K562 (cell line): ENCODE results near the gene IDH3G. TPM values are rescaled to one million over a fixed set of nuclear protein-coding genes. Genes with fewer than 3 reads are reported as not detected.

Experiments used
- ATAC-seq: fragments of 200-7000 bp; cut with Tn5 transposase; 3 replicates; pipeline ENCODE4 v1.9.1; 2020; ENCODE audit warnings: moderate library complexity
- BruUV-seq: library from RNA; stranded (reverse); fragments of 400-500 nt; replicated peaks from 2 replicates; lab custom pipeline; 2021; lab: Mats Ljungman, UMichigan
- CTCF ChIA-PET: fragments of 300-600 bp; formaldehyde crosslinking; extraction: SDS; loops from one replicate; lab custom pipeline; 2021; ENCODE audit warnings: low intra/inter-chr PET ratio; lab: Yijun Ruan, JAX
- POLR2A ChIA-PET: fragments of 300-600, 350-650 bp; sonication (Branson Sonifier 250); formaldehyde crosslinking; extraction: SDS; loops from one replicate; lab custom pipeline; 2021; ENCODE audit warnings: antibody characterized with exemption, inconsistent platforms; lab: Yijun Ruan, JAX
- DNase-seq, 4 experiments: peaks; one replicate each; pipeline versions ENCODE4 v3.0.0 to v3.0.0-alpha.2; 2011 to 2018; ENCODE audit warnings: low spot score in 3 of 4, mixed read lengths in 3 of 4; ENCODE audit errors: extremely low read depth in 1 of 4
- FAIRE-seq: peaks from 2 replicates; lab custom pipeline; 2011; peaks lifted over from hg19 to GRCh38; lab: Jason Lieb, UNC
- H2AFZ ChIP-seq: 2 replicates; pipeline ENCODE4 v1.6.0; 2011; ENCODE audit warnings: low read depth, low read length, control low read depth, inconsistent platforms
- H3K27ac ChIP-seq: fragments of 200-600 bp; 3 replicates; pipeline ENCODE4 v1.8.0; 2011; ENCODE audit warnings: low read depth, mild to moderate bottlenecking, control low read depth, inconsistent platforms, low read length, moderate library complexity, mixed read lengths; ENCODE audit errors: extremely low read depth
- H3K27me3 ChIP-seq, 2 experiments: fragments of 300-600 bp in 1 of 2; 2 replicates in 1 of 2; 3 replicates in 1 of 2; pipeline versions ENCODE4 v1.6.0 to v1.8.0; 2011; ENCODE audit warnings: inconsistent platforms in 2 of 2, low read length in 2 of 2, mild to moderate bottlenecking in 1 of 2, mixed read lengths in 1 of 2, moderate library complexity in 1 of 2; ENCODE audit not compliant: control insufficient read depth in 2 of 2, insufficient read depth in 2 of 2
- H3K36me3 ChIP-seq: fragments of 300-600 bp; 3 replicates; pipeline ENCODE4 v1.8.0; 2011; ENCODE audit warnings: mild to moderate bottlenecking, low read length, inconsistent platforms; ENCODE audit not compliant: control insufficient read depth, insufficient read depth
- H3K4me1 ChIP-seq, 2 experiments: fragments of 200-600 bp in 1 of 2; replicated peaks in 1 of 2; 2 replicates in 1 of 2; 3 replicates in 1 of 2; pipeline versions ENCODE4 v1.5.1 to v1.8.0; 2011; ENCODE audit warnings: inconsistent platforms in 2 of 2, low read length in 2 of 2, mild to moderate bottlenecking in 1 of 2, mixed read lengths in 1 of 2, moderate library complexity in 1 of 2; ENCODE audit not compliant: control insufficient read depth in 2 of 2, insufficient read depth in 2 of 2
- H3K4me2 ChIP-seq: 2 replicates; pipeline ENCODE4 v1.6.1; 2011; ENCODE audit warnings: low read length, control low read depth, inconsistent platforms, mixed read lengths; ENCODE audit not compliant: insufficient read depth
- H3K4me3 ChIP-seq: fragments of 200-600 bp; sonication (generic), shearing (Covaris generic); 2 replicates; pipeline ENCODE4 v1.5.1; 2016; ENCODE audit warnings: control low read depth, inconsistent platforms
- H3K79me2 ChIP-seq: fragments of 200-600 bp; 3 replicates; pipeline ENCODE4 v1.8.0; 2011; ENCODE audit warnings: low read length, inconsistent platforms; ENCODE audit not compliant: control insufficient read depth, insufficient read depth
- H3K9ac ChIP-seq, 2 experiments: 2 replicates each; pipeline versions ENCODE4 v1.6.0 to v1.6.1; 2011; ENCODE audit warnings: low read depth in 2 of 2, low read length in 2 of 2, control low read depth in 1 of 2, inconsistent platforms in 1 of 2, mild to moderate bottlenecking in 1 of 2, mixed read lengths in 1 of 2; ENCODE audit not compliant: insufficient read depth in 1 of 2
- H3K9me1 ChIP-seq: one replicate; pipeline ENCODE4 v1.6.0; 2011; ENCODE audit warnings: inconsistent platforms, mild to moderate bottlenecking, low read length, moderate library complexity; ENCODE audit not compliant: control insufficient read depth, insufficient read depth
- H3K9me3 ChIP-seq: replicated peaks from 2 replicates; pipeline ENCODE4 v1.5.1; 2011; ENCODE audit warnings: low read depth, low read length, inconsistent platforms; ENCODE audit not compliant: control insufficient read depth, insufficient read depth
- H4K20me1 ChIP-seq: replicated peaks from 2 replicates; pipeline ENCODE4 v1.6.1; 2011; ENCODE audit warnings: low read length, inconsistent platforms, mixed read lengths; ENCODE audit not compliant: control insufficient read depth, insufficient read depth
- CHD4 ChIP-seq: fragments of 200-600 bp; sonication (generic); IDR thresholded peaks from 3 replicates; pipeline ENCODE4 v1.6.1; 2012; ENCODE audit warnings: low read depth, mild to moderate bottlenecking, mixed read lengths, low read length, inconsistent platforms; ENCODE audit not compliant: insufficient read depth, insufficient replicate concordance, poor library complexity, severe bottlenecking
- FOXA3 ChIP-seq, 2 experiments: fragments of 450-650 bp in 1 of 2; sonication (generic) in 1 of 2; formaldehyde crosslinking; IDR thresholded peaks in 1 of 2; conservative IDR thresholded peaks in 1 of 2; 2 replicates each; pipeline versions ENCODE4 v1.4.0 to v1.8.0; 2020 to 2022; ENCODE audit warnings: mild to moderate bottlenecking in 2 of 2, missing genetic modification reagents in 1 of 2
- KAT8 ChIP-seq: fragments of 450-650 bp; IDR thresholded peaks from 2 replicates; pipeline ENCODE4 v1.6.1; 2016; ENCODE audit warnings: low read depth, mild to moderate bottlenecking
- POLR2G ChIP-seq: fragments of 200-400 bp; formaldehyde crosslinking; IDR thresholded peaks from 2 replicates; pipeline ENCODE4 v1.6.1; 2017; ENCODE audit warnings: low read depth, mild to moderate bottlenecking, antibody characterized with exemption, low read length, moderate library complexity
- POU5F1 ChIP-seq: fragments of 150-350 bp; IDR thresholded peaks from 2 replicates; pipeline ENCODE4 v1.6.1; 2014; ENCODE audit warnings: borderline replicate concordance, low read length, low read depth, mild to moderate bottlenecking; ENCODE audit not compliant: partially characterized antibody
- SRF ChIP-seq, 2 experiments: fragments of 250-450, 450-650 bp in 1 of 2; sonication (Bioruptor Pico) in 1 of 2; sonication (generic) in 1 of 2; formaldehyde crosslinking; IDR thresholded peaks; 2 replicates each; pipeline versions ENCODE4 v1.5.0 to v1.5.1; 2020 to 2022; ENCODE audit warnings: mild to moderate bottlenecking in 1 of 2, missing genetic modification reagents in 1 of 2
- TFAM ChIP-seq: fragments of 250-450 bp; sonication (Bioruptor Pico); conservative IDR thresholded peaks from 2 replicates; pipeline ENCODE4 v1.5.0; 2021; ENCODE audit warnings: mild to moderate bottlenecking, moderate library complexity
- WHSC1 ChIP-seq: IDR thresholded peaks from one replicate; pipeline ENCODE4 v1.6.1; 2012; ENCODE audit warnings: low read length, control low read depth, inconsistent platforms
- ZFP1 ChIP-seq: fragments of 450-650 bp; formaldehyde crosslinking; IDR thresholded peaks from 2 replicates; pipeline ENCODE4 v1.4.0; 2020; ENCODE audit warnings: mild to moderate bottlenecking, mixed read lengths
- ZFP36 ChIP-seq: fragments of 150-350 bp; IDR thresholded peaks from 2 replicates; pipeline ENCODE4 v1.6.1; 2018; ENCODE audit warnings: low read length, low read depth; ENCODE audit not compliant: partially characterized antibody
- ZNF253 ChIP-seq: fragments of 250-450 bp; sonication (Bioruptor Pico); conservative IDR thresholded peaks from 2 replicates; pipeline ENCODE4 v1.6.1; 2021; ENCODE audit warnings: mild to moderate bottlenecking
- ZNF3 ChIP-seq: fragments of 250-450 bp; sonication (Bioruptor Pico); IDR thresholded peaks from 2 replicates; pipeline ENCODE4 v1.5.0; 2021; ENCODE audit warnings: mild to moderate bottlenecking, moderate library complexity
- WGBS: fragments of 100-300 bp; shearing (Covaris generic); methylation state at CpG from one replicate; pipeline ENCODE4 v1.1.6; 2016; ENCODE audit warnings: low coverage, mixed read lengths; ENCODE audit not compliant: insufficient coverage; ENCODE audit errors: missing lambda C conversion rate; 5-methylcytosine and 5-hydroxymethylcytosine counted together
- in situ Hi-C: fragments of 300-500 bp; cut with MboI; formaldehyde crosslinking; loops from 4 replicates; pipeline ENCODE4 v1.15.0; 2018; ENCODE audit warnings: inconsistent platforms, mixed read lengths
- intact Hi-C: fragments of 100-400 bp; cut with micrococcal nuclease; formaldehyde crosslinking; loops from 2 replicates; pipeline ENCODE4 v1.14.2; 2022
- polyA plus RNA-seq, 8 experiments: library from polyadenylated mRNA; depleted of rRNA in 4 of 8; stranded (reverse) in 5 of 8; unstranded in 3 of 8; fragments of >200 nt; fragmentation: Nextera tagmentation in 2 of 8; fragmentation: Illumina TruSeq in 1 of 8; extraction: Ambion mirVana in 2 of 8; extraction: Trizol in 1 of 8; gene quantifications; 2 replicates each; pipeline versions ENCODE4 v1.2.1 to v1.2.3, GENCODE V29; 2011 to 2014; ENCODE audit warnings: inconsistent platforms in 1 of 8, missing spikeins in 1 of 8
- total RNA-seq, 7 experiments: library from RNA; depleted of rRNA in 6 of 7; stranded (reverse); fragments of >200 nt in 6 of 7; fragmentation: Illumina TruSeq in 2 of 7; extraction: Trizol in 2 of 7; gene quantifications; 2 replicates each; pipeline versions ENCODE4 v1.2.1 to v1.2.3, GENCODE V29; 2011 to 2021; ENCODE audit warnings: low replicate concordance in 1 of 7

Gene IDH3G
- total and polyA plus RNA-seq, 9 of the 15 experiments (the other 6 are each of a cell fraction or from before 2014, with no cell fraction given): 24.3 to 72.5 (median 37.9) TPM

DNA sequence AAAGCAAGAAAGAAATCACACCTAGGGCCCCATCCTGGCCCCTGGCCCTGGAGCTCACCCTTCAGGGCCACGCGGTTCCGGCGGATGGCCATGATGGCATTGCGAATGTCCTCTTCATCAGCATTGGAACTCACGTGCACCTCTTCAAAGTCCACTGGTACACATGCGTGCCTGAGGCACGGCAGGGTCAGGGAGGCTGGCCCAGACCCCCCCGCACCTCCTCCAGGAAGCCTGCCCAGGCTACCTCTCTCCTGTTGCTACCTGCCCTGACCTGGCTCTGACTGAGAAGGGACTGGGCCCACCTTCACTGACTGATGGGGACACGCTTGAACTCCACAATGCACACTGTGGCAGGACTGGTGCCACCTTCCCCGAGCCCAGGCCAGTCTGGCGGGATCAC is 4.5 kb downstream of the IDH3G start:
- intact Hi-C loops: no loop called here
- CTCF ChIA-PET: no interaction called here

DNA sequence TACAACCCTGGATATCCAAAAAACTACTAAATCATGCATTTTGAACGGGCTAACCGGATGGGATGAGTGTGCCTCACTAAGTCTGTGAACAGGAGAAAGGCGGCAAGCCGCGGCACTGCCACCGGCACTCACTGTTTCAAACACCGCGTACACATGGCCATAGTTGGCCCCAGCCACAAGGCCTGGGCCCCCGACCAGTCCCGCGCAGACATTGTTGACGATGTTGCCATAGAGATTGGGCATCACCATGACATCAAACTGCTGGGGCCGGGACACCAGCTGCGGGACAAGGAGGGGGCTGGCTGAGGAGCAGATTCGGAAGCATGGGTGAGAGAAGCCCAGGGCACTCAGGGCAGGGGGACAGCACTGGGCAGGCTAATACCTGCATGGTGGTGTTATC is 7.5 kb downstream of the IDH3G start:
- intact Hi-C loops (no loop called here), in situ Hi-C loops (no loop called here)
- Histone ChIP-seq H3K9me1 (peaks cover 3% of the 10 kb centered on the region), H2AFZ (no peak overlapping the region), H3K36me3 (peaks cover 64% of the 10 kb centered on the region; the same call in 2 of the 3 replicates), H3K4me3 (no peak overlapping the region), H3K9me3 (no peaks in the 10 kb centered on the region), H3K4me2 (no peak overlapping the region), H4K20me1 (no peaks in the 10 kb centered on the region; the same call in 1 of the 2 replicates), H3K4me1 (peaks cover 12 to 54% of the 10 kb centered on the region in 2 experiments), H3K27ac (no peak overlapping the region), H3K79me2 (peaks cover 14% of the 10 kb centered on the region; the same call in 2 of the 3 replicates), H3K27me3 (no peaks in the 10 kb centered on the region), H3K9ac (no peak overlapping the region)
- FAIRE-seq: no peak
- POLR2A ChIA-PET: no interaction called here
- no TSS peak for BruUV-seq
- no peak for DNase-seq
- CTCF ChIA-PET: no interaction called here
- WGBS: 96% methylated on average over 9 of the region's 15 CpGs
- ATAC-seq: no peak
- TF ChIP-seq KAT8 (no peak), TFAM (no peak), ZNF3 (no peak)

More for the DNA sequence above, 4.5 kb downstream of the IDH3G start:
- no peak for FAIRE-seq
- peaks cover 3% of the 10 kb centered on the region for H3K9me1 ChIP-seq
- H3K4me1 ChIP-seq: peaks cover 28 to 43% of the 10 kb centered on the region in 2 experiments
- WGBS: 92% methylated on average over 2 of the region's 12 CpGs
- TF ChIP-seq POLR2G (peak; percentile 44), POU5F1 (no peak), FOXA3 (CRISPR knock-in tag; conservative IDR thresholded peaks at IDR 0.05 in 1 of 2, IDR thresholded peaks at IDR 0.05 in 1 of 2) (no peak), ZFP1 (CRISPR knock-in tag) (no peak), ZNF253 (CRISPR knock-in tag) (no peak), WHSC1 (no peak), CHD4 (no peak), ZFP36 (peak; percentile 76), SRF (CRISPR knock-in tag; IDR thresholded peaks at IDR 0.05) (no peak)
- H2AFZ ChIP-seq: no peak overlapping the region
- no peaks in the 10 kb centered on the region for H3K27me3 ChIP-seq
- ATAC-seq: no peak
- no peak overlapping the region for H3K27ac ChIP-seq
- H3K36me3 ChIP-seq: peaks cover 71% of the 10 kb centered on the region; the same call in 2 of the 3 replicates
- H4K20me1 ChIP-seq: no peaks in the 10 kb centered on the region; the same call in 1 of the 2 replicates
- H3K9me3 ChIP-seq: no peaks in the 10 kb centered on the region
- in situ Hi-C loops: no loop called here
- no peak overlapping the region for H3K4me3 ChIP-seq
- H3K79me2 ChIP-seq: peaks cover 40% of the 10 kb centered on the region
- no peak overlapping the region for H3K9ac ChIP-seq
- no peak for DNase-seq
- no peak overlapping the region for H3K4me2 ChIP-seq
- POLR2A ChIA-PET: no interaction called here
- no TSS peak for BruUV-seq
